ENCODE data around the gene CLCN1.

Gene CLCN1

DNA sequence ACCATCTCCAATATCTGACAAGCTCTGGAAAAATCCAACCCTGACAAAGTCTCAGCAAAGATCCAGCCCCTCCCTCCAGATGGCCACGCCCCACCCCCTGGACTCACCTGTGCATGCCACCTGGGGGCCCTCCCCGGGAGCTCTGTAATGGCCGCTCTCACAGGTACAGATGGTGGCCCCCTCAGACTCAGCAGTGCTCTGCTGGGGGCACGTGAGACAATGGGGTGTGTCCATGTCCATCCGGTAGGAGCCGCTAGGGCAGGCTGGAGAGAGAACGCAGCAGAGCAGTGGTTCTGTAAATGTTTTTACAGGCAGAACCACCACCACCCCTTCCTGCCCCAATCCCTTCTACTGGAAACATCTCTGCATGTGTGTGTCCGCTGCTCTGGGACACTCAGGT is 83.2 kb downstream of the CLCN1 start:
- no peak for DNase-seq

DNA sequence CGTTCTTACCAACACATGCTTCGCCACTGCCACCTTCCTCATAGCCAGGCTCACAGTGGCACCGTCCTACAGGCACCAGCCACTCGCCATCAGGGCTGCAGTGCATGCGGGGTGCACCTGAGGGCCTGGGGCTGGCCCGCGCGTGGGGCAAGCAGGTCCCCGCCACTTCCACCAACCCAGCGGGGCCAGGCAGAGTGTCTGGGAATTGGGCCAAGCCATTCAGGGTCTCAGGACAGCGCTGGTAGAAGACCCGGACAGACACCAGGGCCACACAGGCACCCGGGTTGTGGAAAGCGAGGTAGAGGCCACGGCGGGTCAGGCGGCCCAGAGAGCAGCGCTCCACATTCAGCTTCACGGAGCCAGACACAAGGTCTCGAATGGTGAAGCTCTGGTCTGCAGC is 83.7 kb downstream of the CLCN1 start:
- no peak for DNase-seq

DNA sequence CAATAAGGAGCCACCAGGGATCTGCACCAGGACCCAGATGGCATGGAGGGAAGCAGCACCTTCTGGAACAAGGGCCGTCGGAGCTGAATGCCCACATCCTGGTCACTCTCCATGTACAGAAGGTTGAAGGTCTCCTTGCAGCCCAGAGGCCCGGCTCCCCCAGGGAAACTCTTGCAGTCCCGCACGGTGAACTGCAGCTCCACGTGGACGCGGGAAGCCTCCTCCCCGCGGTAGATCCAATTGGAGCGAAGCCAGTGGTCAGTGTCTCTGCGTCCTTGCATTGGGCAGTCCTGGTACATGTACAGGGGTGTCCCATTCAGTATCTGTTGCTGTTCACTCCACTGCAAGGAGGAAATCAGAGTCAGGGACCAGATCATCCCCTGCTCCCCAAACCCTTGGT is 85.4 kb downstream of the CLCN1 start:
- DNase-seq, result no peak

Data from activated CD4-positive, alpha-beta T cell treated with anti-CD3 and anti-CD28 coated beads, Interleukin-2, amount 50 U/mL, for 4 hours (primary cell).